GM19035 (cell line): ENCODE measurements around the gene HADHA.
"Not testable (repeated sequence)": the region's sequence is repeated elsewhere in the genome, so short reads cannot be mapped to it uniquely, and the experiment has no call there.

Source experiments
- ATAC-seq: cut with Tn5 transposase; IDR thresholded peaks from one replicate; pipeline ENCODE4 v1.9.1; 2021; ENCODE audit not compliant: unreplicated experiment

HADHA gene

GRCh38 chr2:26176279-26176615, 68.2 kb downstream of the HADHA start:
- ATAC-seq = no peak

DNA sequence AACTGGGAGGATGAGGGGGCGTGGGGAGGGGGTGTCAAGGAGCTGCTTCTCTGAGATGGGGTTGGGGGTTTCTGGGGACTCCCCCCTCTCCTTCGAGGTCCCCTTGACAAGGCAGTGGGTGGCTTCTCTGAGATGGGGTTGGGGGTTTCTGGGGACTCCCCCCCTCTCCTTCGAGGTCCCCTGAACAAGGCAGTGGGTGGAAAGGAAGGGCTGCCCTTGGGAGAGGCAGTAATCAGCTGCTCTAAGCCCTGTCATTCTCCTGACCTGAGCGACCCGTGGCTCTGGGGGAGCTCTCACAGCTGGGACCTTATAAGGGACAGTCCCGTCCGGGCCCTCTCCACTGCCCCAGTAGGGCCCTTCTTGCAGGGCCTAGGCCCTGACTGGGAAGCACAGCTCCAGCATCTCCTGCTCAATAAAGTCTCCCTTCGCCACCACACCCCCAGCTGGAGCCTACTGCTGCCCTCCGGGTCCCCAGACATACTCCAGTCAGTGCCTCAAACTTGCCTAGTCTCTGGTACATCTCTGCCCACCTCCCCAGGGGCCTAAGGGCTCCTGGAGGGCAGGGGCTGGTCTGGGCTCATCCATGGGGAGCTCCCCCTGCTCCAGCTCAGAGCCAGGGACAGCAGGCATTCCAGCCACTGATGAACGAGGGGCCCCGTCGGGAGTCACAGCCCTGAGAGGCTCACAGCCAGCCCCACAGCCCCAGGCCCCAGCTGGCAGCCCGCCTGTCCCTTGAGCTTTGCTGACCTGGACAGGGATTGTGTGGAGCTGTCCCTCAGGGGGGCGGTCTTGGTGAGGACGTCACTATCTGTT, 68.8 kb downstream of the HADHA start:
- no peak for ATAC-seq

DNA sequence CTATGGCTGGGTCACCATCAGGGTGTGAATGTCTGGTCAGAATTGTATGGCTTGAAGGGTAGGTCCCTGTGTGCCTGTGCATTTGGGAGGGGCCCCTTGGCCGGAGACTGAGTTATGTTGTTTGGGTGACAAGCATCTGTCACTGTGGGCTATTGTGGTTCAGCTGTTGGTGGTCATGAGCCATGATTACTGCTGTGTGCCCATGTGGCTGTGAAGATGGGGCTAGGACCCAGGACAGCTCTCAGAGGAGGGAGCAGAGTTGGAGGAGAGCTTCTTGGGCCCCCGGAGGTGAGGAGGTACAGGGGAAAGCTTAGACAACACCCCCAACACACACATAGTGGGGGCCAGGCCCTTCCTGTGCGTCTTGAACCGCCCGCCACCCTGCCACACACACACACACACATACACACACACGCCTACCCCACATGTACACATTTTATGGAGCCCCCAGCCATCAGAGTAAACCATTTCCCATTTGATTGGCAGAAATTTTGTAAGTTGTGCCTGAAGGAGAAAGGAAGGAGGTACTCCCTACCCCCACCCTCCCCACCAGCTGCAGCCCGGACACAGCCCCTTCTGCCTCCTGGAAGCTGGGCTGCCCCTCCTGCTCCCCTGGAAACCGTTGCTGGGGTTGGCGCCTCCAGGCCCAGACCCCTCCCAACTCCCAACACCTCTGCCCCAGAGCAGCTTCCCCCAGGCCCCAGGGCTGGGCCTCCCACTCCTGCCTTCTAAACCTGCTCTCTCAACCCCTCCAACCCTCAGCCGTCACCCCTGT, 69.6 kb downstream of the HADHA start:
- no peak for ATAC-seq

GRCh38 chr2:26173776-26174482, 70.5 kb downstream of the HADHA start:
- no peak for ATAC-seq

DNA sequence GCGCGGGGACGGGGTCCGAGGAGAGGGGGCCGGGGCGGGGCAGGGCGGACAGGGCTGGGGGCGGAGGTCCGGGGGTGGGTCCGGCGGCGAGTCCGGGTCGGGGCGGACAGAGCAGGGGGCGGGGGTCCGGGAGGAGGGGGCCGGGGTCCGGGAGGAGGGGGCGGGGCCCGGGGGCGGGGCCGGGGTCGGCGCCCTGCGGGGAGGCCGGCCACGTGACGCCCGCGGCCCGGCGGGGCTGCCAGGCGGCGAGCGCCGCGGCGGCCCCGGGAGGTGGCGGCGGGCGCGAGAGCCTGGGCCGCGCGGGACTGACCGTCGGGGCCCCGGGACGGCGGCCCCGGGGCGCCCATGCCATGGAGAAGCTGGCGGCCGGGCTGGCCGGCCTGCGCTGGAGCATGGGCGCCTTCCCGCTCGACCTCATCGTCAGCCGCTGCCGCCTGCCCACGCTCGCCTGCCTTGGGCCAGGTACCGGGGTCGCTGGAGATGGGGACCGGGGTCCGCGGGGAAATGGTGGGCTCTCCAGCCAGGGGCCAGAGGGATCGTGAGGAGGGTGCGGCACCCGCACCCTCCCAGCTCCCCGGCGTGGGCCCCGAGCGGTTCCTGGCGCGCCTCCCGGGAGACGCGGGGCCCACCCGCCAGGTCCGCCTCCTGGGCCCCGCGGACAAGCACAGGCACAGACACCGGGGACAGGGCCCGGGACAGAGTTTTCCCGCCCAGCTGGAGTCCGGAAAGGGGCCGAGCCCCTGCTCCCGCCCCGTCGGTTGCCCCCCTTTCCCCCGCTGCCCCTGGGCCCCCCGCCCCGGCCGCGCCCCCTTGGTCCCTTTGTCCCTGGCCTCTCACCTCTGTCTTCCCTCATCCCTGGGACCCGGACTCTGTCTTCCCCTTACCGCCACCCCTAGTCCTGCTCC, 71.3 kb downstream of the HADHA start, which contains the start of gene GAREM2:
Gene GAREM2 (plus strand): TSS at position 218 of the 905 bp plus-strand sequence. CDS start 133 bp downstream, at position 351.
- no peak for ATAC-seq

GRCh38 chr2:26172189-26172870, 72.1 kb downstream of the HADHA start:
- no peak for ATAC-seq

- ATAC-seq = no peak
These were observed 73.6 kb downstream of the HADHA start for GRCh38 chr2:26170795-26171194.

- no peak for ATAC-seq
These were observed 74.6 kb downstream of the HADHA start for GRCh38 chr2:26169681-26170414.

DNA sequence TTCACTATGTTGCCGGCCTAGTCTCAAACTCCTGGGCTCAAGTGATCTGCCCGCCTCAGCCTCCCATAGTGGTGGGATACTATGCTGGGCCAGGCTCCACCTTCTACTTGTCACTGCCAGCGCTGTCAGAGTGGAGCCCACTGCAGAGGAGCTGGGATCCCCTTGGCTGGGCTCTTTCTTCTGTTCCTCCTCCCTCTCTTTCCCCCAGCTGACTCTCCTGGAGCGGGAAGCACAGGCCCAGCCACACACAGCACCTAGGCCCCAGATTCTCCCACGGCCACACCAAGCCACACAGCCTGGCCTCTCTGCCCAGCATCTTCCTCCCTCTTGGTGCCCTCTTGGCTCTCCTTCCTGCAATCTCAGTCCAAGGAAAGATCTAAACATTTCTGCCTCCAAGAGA, 75.2 kb downstream of the HADHA start:
- no peak for ATAC-seq

- no peak for ATAC-seq
These were observed 75.6 kb downstream of the HADHA start for GRCh38 chr2:26168785-26169184.

- ATAC-seq = not testable (repeated sequence)
These were observed 77.9 kb downstream of the HADHA start for GRCh38 chr2:26166541-26166940.

DNA sequence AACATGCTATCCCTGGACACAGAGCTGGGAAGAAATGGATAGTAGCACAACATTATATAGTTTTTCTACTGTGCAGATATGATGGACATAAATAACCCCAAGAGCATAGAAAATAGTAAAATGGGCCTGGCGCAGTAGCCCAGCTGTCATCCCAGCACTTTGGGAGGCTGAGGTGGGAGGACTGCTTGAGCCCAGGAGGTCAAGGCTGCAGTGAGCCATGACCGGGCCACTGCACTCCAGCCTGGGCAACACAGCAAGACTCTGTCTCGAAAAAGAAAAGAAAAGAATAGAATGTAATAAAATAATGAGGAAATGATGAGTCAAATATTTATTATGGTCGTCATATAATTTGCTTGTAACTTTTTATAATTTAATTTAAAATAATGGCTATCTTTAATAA, 79.0 kb downstream of the HADHA start:
- ATAC-seq = no peak

- no peak for ATAC-seq
These were observed 79.7 kb downstream of the HADHA start for GRCh38 chr2:26164641-26165211.

- no peak for ATAC-seq
These were observed 80.2 kb downstream of the HADHA start for GRCh38 chr2:26164231-26164630.

DNA sequence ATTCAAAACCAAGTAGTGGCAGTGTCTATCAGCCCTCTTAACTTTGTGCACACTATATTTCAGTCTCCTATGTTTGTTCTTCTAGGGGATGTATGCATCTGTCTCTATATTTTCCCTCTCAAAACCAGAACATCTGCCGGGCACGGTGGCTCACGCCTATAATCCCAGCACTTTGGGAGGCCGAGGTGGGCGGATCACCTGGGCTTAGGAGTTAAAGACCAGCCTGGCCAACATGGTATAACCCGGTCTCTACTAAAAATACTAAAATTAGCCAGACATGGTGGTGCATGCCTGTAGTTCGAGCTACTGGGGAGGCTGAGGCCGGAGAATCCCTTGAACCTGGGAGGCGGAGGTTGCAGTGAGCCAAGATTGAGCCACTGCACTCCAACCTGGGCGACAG, 81.5 kb downstream of the HADHA start:
- ATAC-seq = no peak

DNA sequence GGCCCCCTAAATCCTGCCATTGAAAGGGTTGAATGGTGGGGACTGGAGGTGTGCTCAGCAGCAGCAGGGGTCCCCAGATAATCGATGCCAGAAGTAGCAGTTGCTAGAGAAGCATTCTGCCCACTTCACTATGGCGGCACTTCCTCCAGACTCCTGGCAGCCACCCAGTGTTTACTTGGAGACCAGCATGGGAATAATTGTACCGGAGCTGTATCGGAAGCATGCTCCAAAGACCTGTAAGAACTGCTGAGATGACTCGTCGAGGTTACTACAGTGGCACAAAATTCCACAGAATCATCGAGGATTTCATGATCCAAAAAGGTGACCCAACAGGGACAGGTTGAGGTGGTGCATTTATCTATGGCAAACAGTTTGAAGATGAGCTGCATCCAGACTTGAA, 82.5 kb downstream of the HADHA start:
- ATAC-seq = no peak

- ATAC-seq = no peak
These were observed 86.9 kb downstream of the HADHA start for GRCh38 chr2:26157580-26157979.

- no peak for ATAC-seq
These were observed 94.2 kb downstream of the HADHA start for GRCh38 chr2:26150243-26150642.

DNA sequence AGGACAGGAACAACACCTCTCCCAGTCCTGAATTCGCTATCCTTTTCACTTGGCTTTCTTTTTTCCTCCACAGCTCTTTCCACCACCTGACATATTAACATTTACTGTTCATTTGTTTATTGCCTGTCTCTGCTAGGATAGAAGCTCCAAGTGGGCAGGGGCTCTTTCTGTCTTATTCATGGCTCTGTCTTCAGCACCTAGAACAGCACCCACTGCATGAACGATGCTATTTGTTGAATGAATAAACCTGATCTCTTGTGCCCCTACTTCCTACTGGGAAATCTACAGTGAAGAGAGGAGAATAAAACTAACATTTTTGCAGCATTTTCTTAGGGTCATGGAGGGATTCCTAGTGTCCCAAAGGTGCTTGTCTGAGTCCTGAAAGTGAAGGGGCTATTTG, 95.9 kb downstream of the HADHA start:
- ATAC-seq = no peak
